IPS-18c (cell line): ENCODE measurements around the gene NFKBIE.

Experiments used
- H3K4me3 ChIP-seq: 2 replicates; pipeline ENCODE4 v1.7.0; 2013; ENCODE audit warnings: low read depth, mild to moderate bottlenecking, low read length, moderate library complexity; ENCODE audit not compliant: insufficient read depth
- H3K9me3 ChIP-seq: one replicate; pipeline ENCODE4 v1.6.1; 2013; ENCODE audit warnings: mild to moderate bottlenecking, low read length, moderate library complexity; ENCODE audit not compliant: control insufficient read depth, insufficient read depth

The NFKBIE gene

DNA sequence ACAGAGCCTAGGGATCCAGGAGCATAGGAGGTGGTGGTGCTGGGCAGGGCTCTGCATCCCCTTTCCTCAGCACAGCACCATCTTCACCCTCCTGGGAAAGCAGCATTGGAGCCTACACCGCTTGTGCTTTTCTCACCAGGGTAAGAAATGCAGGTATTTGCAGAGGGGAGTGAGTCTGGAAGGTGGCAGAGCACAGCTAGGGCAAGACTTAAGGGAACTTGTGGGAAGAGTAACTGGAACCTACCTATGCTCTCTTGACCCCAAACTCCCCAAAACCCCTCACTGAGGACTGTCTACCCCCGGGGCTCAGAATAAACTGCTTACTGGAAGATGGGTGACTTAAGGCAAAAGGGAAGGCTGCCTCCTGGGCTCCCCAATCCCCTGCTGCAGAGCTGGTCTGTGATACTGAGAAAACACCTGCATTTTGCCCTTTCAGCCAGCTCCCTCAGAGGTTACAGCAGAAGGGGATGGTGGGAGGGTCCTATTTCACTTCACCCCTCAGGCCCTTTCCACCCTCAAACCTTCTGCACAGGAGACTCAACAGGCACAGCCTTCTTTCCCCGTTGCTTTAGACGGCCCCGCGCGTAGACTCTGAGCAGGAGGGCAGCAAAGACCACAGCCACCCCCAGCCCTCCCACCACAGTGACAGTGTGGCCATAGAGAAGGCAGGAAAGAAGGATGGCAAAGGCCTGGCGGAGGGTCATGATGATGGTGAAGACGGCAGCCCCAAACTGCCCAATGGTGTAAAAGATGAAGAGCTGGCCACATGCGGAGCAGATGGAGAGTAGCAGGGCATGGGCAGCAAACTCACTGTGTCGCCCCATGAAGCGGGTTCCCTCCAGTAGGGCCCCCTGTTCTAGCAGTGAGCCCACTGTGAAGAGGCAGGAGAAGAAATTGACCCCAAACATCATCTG is 10.9 kb downstream of the NFKBIE start:
- Histone ChIP-seq H3K9me3 (no peaks in the 10 kb centered on the region), H3K4me3 (no peak overlapping the region)

DNA sequence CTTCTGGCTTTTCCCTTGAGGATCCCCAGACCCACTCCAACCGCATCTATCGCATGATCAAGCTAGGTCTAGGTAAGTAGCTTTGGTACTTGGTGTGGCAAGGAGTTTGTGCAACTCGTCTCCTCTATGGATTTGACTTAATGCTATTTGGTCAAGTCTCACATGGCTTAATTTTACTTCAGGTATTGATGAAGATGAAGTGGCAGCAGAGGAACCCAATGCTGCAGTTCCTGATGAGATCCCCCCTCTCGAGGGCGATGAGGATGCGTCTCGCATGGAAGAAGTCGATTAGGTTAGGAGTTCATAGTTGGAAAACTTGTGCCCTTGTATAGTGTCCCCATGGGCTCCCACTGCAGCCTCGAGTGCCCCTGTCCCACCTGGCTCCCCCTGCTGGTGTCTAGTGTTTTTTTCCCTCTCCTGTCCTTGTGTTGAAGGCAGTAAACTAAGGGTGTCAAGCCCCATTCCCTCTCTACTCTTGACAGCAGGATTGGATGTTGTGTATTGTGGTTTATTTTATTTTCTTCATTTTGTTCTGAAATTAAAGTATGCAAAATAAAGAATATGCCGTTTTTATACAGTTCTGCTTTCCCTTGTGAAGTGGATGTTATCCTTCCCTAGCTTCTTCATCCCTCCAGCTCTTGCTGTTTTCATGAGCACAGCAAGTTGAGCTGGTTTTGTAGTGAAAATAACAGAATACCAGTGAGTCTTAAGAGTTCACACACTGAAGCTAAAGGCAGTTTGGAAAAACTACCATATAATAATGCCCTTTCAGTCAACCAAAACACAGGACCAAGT is 11.8 kb downstream of the NFKBIE start:
- H3K4me3 ChIP-seq, result no peak overlapping the region
- no peaks in the 10 kb centered on the region for H3K9me3 ChIP-seq

DNA sequence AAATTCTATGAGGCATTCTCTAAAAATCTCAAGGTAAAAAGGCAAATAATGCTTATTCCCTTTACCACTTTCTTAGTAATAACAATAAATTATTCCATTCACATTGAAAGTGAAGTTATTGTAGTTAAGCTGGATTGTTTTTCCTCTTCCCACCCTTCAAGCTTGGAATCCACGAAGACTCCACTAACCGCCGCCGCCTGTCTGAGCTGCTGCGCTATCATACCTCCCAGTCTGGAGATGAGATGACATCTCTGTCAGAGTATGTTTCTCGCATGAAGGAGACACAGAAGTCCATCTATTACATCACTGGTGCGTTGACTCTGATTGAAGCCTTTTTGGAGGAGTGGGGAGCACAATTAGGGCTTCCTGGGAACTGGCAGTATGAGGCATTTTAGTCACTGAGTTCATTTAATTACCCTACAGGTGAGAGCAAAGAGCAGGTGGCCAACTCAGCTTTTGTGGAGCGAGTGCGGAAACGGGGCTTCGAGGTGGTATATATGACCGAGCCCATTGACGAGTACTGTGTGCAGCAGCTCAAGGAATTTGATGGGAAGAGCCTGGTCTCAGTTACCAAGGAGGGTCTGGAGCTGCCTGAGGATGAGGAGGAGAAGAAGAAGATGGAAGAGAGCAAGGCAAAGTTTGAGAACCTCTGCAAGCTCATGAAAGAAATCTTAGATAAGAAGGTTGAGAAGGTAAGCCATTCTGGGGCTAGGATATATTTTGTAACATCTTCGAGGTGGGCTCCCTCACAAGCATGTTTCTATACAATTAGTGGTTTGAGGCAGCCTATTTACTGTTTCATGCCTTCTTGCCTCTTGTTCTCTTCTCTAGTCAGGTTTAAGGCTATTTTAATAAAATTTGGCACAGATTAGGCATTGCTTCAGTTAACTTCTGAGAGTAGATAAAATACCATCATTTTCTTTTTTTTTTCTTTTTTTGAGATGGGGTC is 13.5 kb downstream of the NFKBIE start:
- H3K4me3 ChIP-seq, result no peak overlapping the region
- H3K9me3 ChIP-seq, result no peaks in the 10 kb centered on the region

DNA sequence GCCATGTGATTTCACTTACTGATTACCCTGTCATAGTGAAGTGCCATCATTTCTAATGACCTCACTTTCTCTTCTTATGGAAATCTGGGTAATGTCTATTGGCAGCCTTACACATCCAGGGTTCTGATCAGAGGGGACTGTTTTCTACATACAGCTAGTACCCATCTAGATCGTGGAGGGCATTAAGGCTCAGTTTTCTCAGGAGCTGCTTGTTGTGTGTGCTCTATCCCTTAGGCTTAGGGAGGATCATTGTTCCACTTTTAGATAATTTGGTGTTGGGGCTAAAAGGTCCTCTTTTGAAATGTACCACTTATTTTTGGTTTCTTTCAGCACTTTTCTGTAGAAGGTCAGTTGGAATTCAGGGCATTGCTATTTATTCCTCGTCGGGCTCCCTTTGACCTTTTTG is 14.6 kb downstream of the NFKBIE start:
- H3K9me3 ChIP-seq, result no peaks in the 10 kb centered on the region
- no peak overlapping the region for H3K4me3 ChIP-seq

DNA sequence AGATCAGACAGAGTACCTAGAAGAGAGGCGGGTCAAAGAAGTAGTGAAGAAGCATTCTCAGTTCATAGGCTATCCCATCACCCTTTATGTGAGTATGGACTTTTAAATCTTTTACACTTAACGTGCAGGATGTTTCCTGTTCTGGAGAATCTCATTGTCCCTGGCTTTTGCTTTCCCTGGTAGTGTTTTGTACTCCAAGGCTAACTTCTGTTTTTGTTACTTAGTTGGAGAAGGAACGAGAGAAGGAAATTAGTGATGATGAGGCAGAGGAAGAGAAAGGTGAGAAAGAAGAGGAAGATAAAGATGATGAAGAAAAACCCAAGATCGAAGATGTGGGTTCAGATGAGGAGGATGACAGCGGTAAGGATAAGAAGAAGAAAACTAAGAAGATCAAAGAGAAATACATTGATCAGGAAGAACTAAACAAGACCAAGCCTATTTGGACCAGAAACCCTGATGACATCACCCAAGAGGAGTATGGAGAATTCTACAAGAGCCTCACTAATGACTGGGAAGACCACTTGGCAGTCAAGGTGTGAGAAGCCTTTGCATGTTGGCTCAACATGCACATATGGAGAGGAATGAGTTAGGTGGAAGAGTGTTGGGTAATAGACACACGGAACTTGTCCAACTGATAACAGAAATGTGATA is 15.2 kb downstream of the NFKBIE start:
- Histone ChIP-seq H3K9me3 (no peaks in the 10 kb centered on the region), H3K4me3 (no peak overlapping the region)

DNA sequence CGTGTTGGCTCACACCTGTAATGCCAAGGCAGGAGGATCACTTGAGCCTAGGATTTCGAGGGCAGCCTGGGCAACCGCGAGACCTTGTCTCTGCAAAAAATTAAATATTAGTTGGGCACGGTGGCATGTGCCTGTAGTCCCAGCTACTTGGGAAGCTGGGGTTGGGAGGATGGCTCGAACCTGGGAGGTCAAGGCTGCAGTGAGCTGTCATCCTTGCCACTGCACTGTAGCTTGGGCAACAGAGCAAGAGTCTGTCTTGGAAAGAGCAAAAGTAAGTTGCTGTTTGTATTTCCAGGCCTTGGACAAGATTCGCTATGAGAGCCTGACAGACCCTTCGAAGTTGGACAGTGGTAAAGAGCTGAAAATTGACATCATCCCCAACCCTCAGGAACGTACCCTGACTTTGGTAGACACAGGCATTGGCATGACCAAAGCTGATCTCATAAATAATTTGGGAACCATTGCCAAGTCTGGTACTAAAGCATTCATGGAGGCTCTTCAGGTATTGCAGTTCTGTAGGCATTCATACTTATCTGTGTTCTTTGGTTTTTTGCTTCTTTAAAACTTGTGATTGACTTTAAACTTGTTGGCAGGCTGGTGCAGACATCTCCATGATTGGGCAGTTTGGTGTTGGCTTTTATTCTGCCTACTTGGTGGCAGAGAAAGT is 16.1 kb downstream of the NFKBIE start:
- H3K9me3 ChIP-seq, result no peaks in the 10 kb centered on the region
- peak overlapping the region; percentile 99 for H3K4me3 ChIP-seq

DNA sequence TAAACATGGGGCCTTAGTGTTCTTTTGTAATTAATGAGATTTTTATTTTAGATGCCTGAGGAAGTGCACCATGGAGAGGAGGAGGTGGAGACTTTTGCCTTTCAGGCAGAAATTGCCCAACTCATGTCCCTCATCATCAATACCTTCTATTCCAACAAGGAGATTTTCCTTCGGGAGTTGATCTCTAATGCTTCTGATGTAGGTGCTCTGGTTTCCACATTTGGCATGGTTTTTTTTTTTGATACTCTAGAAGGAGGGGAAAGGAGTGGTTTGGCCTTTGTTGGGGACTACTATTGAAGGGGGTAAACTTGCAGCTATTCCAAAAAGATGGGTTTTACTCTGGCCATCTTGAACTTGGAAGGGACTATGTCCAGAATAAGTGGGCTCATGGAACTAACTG is 16.8 kb downstream of the NFKBIE start:
- Histone ChIP-seq H3K4me3 (peak overlapping the region; percentile 99), H3K9me3 (no peaks in the 10 kb centered on the region)

DNA sequence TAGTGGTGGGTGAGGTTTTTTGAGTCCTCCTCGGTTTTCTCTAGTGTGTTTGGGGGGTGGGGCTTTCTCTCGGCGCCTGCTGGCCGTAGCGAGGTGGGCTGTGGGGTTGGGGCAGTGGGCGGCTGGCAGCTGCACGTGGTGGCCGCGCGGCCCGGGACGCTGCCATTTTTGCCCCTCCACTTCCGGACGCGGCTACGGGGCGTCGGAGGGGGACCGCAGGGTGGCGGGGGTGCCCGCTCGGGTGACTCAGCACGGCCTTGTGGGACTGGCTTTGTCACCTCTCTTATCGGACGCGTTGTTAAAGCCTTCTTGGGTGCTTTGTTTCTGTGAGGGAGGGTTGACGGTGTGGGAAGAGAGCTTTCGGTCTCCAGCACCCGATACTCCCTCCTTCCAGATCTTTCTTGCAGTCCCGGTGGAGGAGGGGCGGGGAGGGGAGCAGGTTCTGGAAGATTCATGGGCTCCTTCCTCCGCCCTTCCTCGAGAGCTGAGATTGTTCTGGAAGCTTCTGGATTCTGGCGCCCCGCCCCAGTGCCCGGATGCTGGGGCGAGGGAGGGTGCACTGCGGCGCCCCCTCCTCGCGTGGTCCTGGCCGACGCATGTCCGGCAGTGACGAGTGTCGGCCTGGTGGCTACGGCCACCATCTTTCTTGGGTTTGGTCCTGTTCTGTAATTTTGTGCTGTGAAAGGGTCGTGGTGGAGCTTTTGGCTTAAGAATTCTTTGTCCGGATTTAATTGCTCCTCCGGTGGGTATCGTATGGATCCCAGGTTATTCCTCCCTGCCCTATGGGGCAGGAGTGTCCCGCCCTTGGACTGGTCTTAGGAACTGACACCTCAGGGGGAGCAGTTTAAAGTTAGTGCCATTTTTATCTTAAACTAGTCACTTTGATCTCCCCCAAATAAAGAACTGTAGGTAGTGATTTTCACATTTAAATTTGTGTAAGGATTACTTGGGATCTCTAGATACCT is 17.7 kb downstream of the NFKBIE start:
- Histone ChIP-seq H3K9me3 (peaks cover 2% of the 10 kb centered on the region), H3K4me3 (peak overlapping the region; percentile 99)

DNA sequence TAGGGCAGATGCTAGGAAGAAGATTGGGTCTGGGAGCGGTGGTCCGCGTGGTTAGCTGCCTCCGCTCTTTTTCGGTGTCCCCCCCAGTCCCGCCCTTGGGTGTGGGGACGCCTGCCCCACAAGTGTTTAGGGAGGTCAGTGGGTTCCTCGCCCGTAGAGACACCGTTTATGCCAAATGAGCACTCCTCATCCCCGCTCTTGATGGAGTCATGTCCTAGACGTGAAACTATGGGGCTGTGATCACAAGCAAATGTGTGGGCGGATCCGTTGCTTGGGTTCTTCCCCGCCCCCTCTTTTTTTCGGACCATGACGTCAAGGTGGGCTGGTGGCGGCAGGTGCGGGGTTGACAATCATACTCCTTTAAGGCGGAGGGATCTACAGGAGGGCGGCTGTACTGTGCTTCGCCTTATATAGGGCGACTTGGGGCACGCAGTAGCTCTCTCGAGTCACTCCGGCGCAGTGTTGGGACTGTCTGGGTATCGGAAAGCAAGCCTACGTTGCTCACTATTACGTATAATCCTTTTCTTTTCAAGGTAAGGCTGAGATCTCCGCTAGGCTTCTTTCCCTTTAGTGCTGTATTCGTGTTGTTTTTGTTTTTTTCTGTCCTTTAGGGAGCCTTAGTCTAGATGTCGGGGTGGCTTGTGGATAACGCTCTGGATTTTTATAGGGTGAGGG is 18.6 kb downstream of the NFKBIE start, which contains the start of gene HSP90AB1:
HSP90AB1 (plus strand) TSS at position 439 of the 675 bp plus-strand sequence. CDS start 1,529 bp downstream, outside the sequence.
- Histone ChIP-seq H3K4me3 (peak within 1 kb of the TSS; percentile 99), H3K9me3 (peaks cover 2% of the 10 kb centered on the region)

DNA sequence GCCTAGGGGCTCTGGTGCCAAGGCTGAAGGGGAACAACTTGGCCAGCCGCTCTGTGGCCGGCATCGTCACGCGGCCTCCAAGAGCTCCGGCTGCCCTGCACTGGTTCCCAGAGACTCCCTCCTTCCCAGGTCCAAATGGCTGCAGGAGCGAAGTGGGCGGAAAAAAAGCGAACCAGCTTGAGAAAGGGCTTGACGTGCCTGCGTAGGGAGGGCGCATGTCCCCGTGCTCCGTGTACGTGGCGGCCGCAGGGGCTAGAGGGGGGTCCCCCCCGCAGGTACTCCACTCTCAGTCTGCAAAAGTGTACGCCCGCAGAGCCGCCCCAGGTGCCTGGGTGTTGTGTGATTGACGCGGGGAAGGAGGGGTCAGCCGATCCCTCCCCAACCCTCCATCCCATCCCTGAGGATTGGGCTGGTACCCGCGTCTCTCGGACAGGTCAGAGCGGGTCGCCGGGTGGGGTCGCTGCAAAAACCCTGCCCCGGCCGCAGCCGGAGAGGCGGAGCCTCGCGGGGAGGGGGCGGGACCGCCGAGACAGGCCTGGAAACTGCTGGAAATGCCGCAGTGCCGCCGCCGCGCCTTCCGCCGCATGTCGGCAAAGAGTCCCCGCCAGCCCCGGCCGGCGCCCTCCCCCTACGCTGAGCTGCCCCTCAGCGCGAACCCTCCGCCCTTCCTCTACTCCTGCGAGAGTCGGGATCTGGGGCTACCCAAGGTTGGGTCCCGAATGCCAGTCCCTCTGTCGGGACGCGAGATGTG is 19.3 kb downstream of the NFKBIE start:
- Histone ChIP-seq H3K4me3 (peak overlapping the region; percentile 99), H3K9me3 (peaks cover 2% of the 10 kb centered on the region)

DNA sequence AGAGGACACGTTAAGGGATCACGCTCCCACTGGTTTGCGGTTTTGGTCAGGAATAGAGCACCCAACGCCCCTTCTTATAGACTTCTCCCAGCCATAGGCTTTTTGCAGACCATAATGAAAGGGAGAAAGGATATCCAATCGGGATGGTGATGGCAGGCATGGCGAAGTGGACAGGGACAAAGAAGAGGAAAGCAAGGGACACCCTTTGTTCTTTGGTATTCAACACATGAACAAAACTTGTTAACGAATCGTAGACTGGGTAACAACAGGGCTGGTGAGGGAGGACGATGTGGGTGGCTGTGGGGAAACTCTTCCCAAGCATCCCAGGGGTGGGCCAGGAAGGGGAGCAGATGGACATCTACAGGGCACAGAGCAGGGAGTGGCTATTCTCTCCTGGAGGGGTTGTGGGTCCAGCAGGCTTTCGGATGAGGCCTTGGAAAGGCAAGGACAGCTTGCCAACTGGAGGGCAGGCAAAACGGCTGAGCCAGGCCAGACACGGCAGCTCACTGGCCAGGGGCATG is 19.9 kb downstream of the NFKBIE start:
- peaks cover 2% of the 10 kb centered on the region for H3K9me3 ChIP-seq
- peak overlapping the region; percentile 99 for H3K4me3 ChIP-seq

DNA sequence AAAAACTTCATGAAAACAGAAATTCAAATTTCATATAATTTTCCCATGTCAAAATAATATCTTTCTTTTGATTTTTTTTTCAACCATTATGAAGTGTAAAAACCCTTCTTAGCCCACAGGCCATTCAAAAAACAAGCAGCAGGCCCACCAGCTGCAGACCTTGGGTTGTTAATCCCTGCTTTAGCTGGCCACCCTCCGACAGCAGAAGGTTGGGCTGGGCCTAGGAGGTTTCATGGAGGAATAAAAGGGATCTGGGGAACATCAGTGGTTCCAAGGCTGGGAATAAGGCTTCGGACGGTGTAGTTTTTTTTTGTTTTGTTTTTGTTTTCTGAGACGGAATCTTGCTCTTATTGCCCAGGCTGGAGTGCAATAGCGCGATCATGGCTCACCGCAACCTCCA is 22.0 kb downstream of the NFKBIE start:
- H3K4me3 ChIP-seq, result no peak overlapping the region
- H3K9me3 ChIP-seq, result peaks cover 2% of the 10 kb centered on the region

DNA sequence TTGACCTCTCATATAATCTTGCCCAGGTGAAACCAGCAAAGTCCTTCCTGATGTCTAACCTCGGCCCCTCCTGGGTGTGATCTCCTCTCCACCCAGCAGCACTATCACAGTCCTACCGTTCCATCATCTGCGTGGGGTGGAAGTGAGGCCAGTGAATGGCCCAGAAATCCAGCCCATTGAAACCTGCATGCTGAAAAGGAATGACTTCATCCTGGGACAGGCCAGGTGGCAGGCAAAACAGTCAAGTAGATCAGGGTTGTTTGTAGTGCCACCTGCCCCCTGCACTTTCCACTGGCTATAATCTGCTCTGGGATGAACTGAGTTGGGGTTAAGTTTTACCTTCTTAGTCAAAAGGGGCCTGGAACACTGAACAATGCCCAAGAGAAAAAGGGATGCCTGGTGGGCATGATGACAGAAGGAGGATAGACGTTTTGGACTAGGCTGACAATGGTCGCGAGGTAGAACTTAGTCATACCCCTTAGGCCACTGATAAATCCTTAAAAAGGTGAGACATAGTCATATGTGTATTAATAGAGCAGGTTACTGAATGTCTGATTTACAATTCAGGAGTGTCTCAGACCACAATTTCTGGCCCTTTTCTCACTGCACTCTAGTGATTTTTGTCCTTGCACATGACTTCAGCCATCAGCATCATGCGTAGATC is 26.5 kb downstream of the NFKBIE start:
- Histone ChIP-seq H3K4me3 (no peak overlapping the region), H3K9me3 (peaks cover 2% of the 10 kb centered on the region)
